IMR-90 (cell line): ENCODE data around the gene SBF2. TPM values are rescaled to one million over a fixed set of nuclear protein-coding genes. Genes with fewer than 3 reads are reported as not detected.

Experiments
- ATAC-seq: fragments of 200-7000 bp; cut with Tn5 transposase; 2 replicates; pipeline ENCODE4 v1.9.1; 2020; ENCODE audit warnings: low read depth, mild to moderate bottlenecking, moderate library complexity
- BruUV-seq: library from RNA; stranded (reverse); fragments of 400-500 nt; replicated peaks from 2 replicates; lab custom pipeline; 2021; lab: Mats Ljungman, UMichigan
- CTCF ChIA-PET: fragments of 300-600 bp; formaldehyde crosslinking; extraction: SDS; loops from one replicate; lab custom pipeline; 2021; ENCODE audit warnings: antibody characterized with exemption; lab: Yijun Ruan, JAX
- POLR2A ChIA-PET: fragments of 300-600 bp; sonication (Branson Sonifier 250); formaldehyde crosslinking; loops from one replicate; lab custom pipeline; 2022; ENCODE audit warnings: antibody characterized with exemption; ENCODE audit not compliant: unreplicated experiment; lab: Charles Lee
- DNase-seq: peaks from one replicate; pipeline ENCODE4 v3.0.0; 2013
- H2AFZ ChIP-seq: replicated peaks from 2 replicates; pipeline ENCODE3; 2013; ENCODE audit warnings: low read length, mild to moderate bottlenecking; ENCODE audit not compliant: poor library complexity
- H2AK5ac ChIP-seq: 2 replicates; pipeline ENCODE4 v1.6.1; 2013; ENCODE audit warnings: low read depth, low read length, inconsistent platforms
- H2AK9ac ChIP-seq: replicated peaks from 2 replicates; pipeline ENCODE3; 2013; ENCODE audit warnings: mild to moderate bottlenecking, low read depth, low read length, moderate library complexity; ENCODE audit not compliant: poor library complexity
- H2BK120ac ChIP-seq: 2 replicates; pipeline ENCODE4 v1.6.1; 2013; ENCODE audit warnings: low read depth, low read length, inconsistent platforms
- H2BK15ac ChIP-seq: 3 replicates; pipeline ENCODE4 v1.6.1; 2013; ENCODE audit warnings: low read depth, low read length, inconsistent platforms
- H2BK20ac ChIP-seq: 2 replicates; pipeline ENCODE4 v1.6.1; 2013; ENCODE audit warnings: low read depth, mild to moderate bottlenecking, inconsistent platforms, low read length, moderate library complexity
- H2BK5ac ChIP-seq: 2 replicates; pipeline ENCODE4 v1.6.1; 2013; ENCODE audit warnings: mild to moderate bottlenecking, low read depth, low read length, inconsistent platforms; ENCODE audit not compliant: poor library complexity, severe bottlenecking
- H3K14ac ChIP-seq: replicated peaks from 2 replicates; pipeline ENCODE4 v1.6.1; 2013; ENCODE audit warnings: low read depth, low read length, inconsistent platforms
- H3K18ac ChIP-seq: 2 replicates; pipeline ENCODE4 v1.6.1; 2013; ENCODE audit warnings: low read depth, low read length, control low read depth
- H3K23ac ChIP-seq: 2 replicates; pipeline ENCODE4 v1.6.1; 2013; ENCODE audit warnings: low read depth, low read length, inconsistent platforms
- H3K27ac ChIP-seq: 2 replicates; pipeline ENCODE4 v1.5.1; 2013; ENCODE audit warnings: mild to moderate bottlenecking, control low read depth, low read length; ENCODE audit not compliant: insufficient read depth
- H3K27me3 ChIP-seq: 2 replicates; pipeline ENCODE4 v1.6.1; 2013; ENCODE audit warnings: low read length; ENCODE audit not compliant: control insufficient read depth, insufficient read depth
- H3K36me3 ChIP-seq: 2 replicates; pipeline ENCODE4 v1.6.1; 2013; ENCODE audit warnings: low read length, mixed read lengths; ENCODE audit not compliant: control insufficient read depth, insufficient read depth
- H3K4ac ChIP-seq: 2 replicates; pipeline ENCODE4 v1.6.1; 2013; ENCODE audit warnings: low read depth, low read length, inconsistent platforms
- H3K4me1 ChIP-seq: 2 replicates; pipeline ENCODE4 v1.6.1; 2013; ENCODE audit warnings: low read length, mixed read lengths; ENCODE audit not compliant: control insufficient read depth, insufficient read depth
- H3K4me2 ChIP-seq: 2 replicates; pipeline ENCODE4 v1.6.1; 2013; ENCODE audit warnings: low read depth, mild to moderate bottlenecking, control low read depth, low read length, moderate library complexity
- H3K4me3 ChIP-seq: 2 replicates; pipeline ENCODE4 v1.5.1; 2013; ENCODE audit warnings: low read depth, mild to moderate bottlenecking, control low read depth, low read length, moderate library complexity; ENCODE audit not compliant: insufficient read depth
- H3K56ac ChIP-seq: 2 replicates; pipeline ENCODE4 v1.6.1; 2013; ENCODE audit warnings: low read length, inconsistent platforms; ENCODE audit not compliant: insufficient read depth; ENCODE audit errors: extremely low read depth
- H3K79me1 ChIP-seq, 2 experiments: 2 replicates each; pipeline ENCODE4 v1.6.1; 2013; ENCODE audit warnings: low read length in 2 of 2, inconsistent platforms in 1 of 2, low read depth in 1 of 2
- H3K9ac ChIP-seq: 2 replicates; pipeline ENCODE4 v1.6.1; 2013; ENCODE audit warnings: low read depth, low read length, control low read depth
- H3K9me1 ChIP-seq: 2 replicates; pipeline ENCODE4 v1.6.1; 2013; ENCODE audit warnings: low read length, inconsistent platforms; ENCODE audit not compliant: insufficient read depth
- H3K9me3 ChIP-seq: 2 replicates; pipeline ENCODE4 v1.6.1; 2013; ENCODE audit warnings: low read length; ENCODE audit not compliant: control insufficient read depth, insufficient read depth
- H4K20me1 ChIP-seq: 2 replicates; pipeline ENCODE4 v1.6.1; 2013; ENCODE audit warnings: low read length, inconsistent platforms; ENCODE audit not compliant: insufficient read depth
- H4K5ac ChIP-seq: 2 replicates; pipeline ENCODE4 v1.6.1; 2013; ENCODE audit warnings: mild to moderate bottlenecking, low read depth, low read length, control low read depth
- H4K8ac ChIP-seq, 2 experiments: 2 replicates each; pipeline ENCODE4 v1.6.1; 2013; ENCODE audit warnings: low read depth in 2 of 2, low read length in 2 of 2, control low read depth in 1 of 2, inconsistent platforms in 1 of 2
- H4K91ac ChIP-seq: 2 replicates; pipeline ENCODE4 v1.6.1; 2013; ENCODE audit warnings: low read depth, low read length, inconsistent platforms; ENCODE audit not compliant: insufficient read depth
- FOS ChIP-seq: fragments of 150-350 bp; IDR thresholded peaks from 2 replicates; pipeline ENCODE4 v1.6.1; 2016; ENCODE audit warnings: low read depth, low read length
- MXI1 ChIP-seq: IDR thresholded peaks from 2 replicates; pipeline ENCODE4 v1.6.1; 2012; ENCODE audit warnings: low read depth, mild to moderate bottlenecking, low read length, moderate library complexity, borderline replicate concordance
- RCOR1 ChIP-seq: IDR thresholded peaks from 2 replicates; pipeline ENCODE4 v1.6.1; 2012; ENCODE audit warnings: mild to moderate bottlenecking, low read length, improper control_type of control experiment; ENCODE audit not compliant: insufficient replicate concordance
- dilution Hi-C: fragments of 300-500 bp; cut with HindIII; formaldehyde crosslinking; loops from one replicate; pipeline ENCODE4 v1.14.3; 2018; ENCODE audit warnings: low sequenced_read_pairs; ENCODE audit not compliant: unreplicated experiment
- in situ Hi-C: fragments of 300-500 bp; cut with MboI; formaldehyde crosslinking; loops from 3 replicates; pipeline ENCODE4 v1.14.3; 2019; ENCODE audit warnings: low sequenced_read_pairs, inconsistent platforms, mixed read lengths
- intact Hi-C: fragments of 100-400 bp; cut with micrococcal nuclease; formaldehyde crosslinking; loops from 2 replicates; pipeline ENCODE4 v1.10.0; 2022
- polyA plus RNA-seq, 3 experiments: library from polyadenylated mRNA; depleted of rRNA; stranded (reverse); fragments of >200 nt; gene quantifications; 2 replicates each; pipeline ENCODE4 v1.2.3, GENCODE V29; 2012; ENCODE audit warnings: low replicate concordance in 1 of 3
- total RNA-seq: library from RNA; depleted of rRNA; stranded (reverse); fragments of >200 nt; gene quantifications from 2 replicates; pipeline ENCODE4 v1.2.3, GENCODE V29; 2012
- TF ChIP-seq, protein P1 (sequence below): conservative IDR thresholded peaks from 2 replicates; pipeline ENCODE4 v1.5.1; 2012; ENCODE audit warnings: mild to moderate bottlenecking, low read depth, low read length, improper control_type of control experiment

Gene SBF2
- total and polyA plus RNA-seq, 2 of the 4 experiments (the other 2 are of a cell fraction): 23.8 to 51.8 TPM

DNA sequence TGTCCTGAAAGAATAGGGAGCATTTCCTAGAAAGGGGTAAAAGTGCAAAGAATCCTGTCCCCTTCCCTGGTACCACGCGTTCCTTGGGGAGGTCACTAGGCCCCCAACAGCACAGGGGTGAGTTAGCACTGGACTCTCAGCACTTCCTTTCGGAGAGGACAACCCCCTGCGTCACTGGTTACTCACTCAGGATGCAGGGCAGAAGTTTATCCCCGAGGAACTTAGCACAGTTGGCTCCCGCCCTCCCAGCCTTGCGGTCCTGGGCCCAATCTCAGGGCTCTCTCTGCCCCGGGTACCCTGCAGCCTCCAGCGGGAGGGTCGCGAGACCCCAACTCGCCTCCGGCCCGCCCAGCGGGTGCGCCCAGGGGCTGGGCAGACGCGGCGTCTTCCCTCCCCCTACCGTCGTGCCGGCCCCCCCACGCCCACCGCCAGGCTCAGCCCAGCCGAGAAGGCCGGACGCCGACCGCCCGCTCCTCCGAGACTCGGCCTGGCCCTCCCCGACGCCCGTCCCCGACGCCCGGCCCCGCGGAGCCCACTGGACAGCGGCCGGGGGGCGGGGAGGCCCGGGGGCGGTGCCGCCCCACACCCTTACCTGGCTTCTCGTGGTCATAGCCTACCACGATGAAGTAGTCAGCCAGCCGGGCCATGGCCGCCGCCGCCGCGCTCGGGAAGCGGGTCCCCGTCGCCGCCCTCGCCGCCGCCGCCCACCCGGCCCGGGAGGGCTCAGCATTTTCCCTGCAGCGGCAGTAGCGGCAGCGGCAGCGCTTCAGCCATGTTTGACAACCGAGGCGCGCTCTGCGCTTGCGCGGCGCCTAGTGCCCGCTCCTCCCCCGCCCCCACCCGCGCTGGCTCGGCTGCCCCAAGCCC is at the start of gene SBF2 (continued):
- no peak for TF ChIP-seq MXI1
- TF ChIP-seq, protein P1, sequence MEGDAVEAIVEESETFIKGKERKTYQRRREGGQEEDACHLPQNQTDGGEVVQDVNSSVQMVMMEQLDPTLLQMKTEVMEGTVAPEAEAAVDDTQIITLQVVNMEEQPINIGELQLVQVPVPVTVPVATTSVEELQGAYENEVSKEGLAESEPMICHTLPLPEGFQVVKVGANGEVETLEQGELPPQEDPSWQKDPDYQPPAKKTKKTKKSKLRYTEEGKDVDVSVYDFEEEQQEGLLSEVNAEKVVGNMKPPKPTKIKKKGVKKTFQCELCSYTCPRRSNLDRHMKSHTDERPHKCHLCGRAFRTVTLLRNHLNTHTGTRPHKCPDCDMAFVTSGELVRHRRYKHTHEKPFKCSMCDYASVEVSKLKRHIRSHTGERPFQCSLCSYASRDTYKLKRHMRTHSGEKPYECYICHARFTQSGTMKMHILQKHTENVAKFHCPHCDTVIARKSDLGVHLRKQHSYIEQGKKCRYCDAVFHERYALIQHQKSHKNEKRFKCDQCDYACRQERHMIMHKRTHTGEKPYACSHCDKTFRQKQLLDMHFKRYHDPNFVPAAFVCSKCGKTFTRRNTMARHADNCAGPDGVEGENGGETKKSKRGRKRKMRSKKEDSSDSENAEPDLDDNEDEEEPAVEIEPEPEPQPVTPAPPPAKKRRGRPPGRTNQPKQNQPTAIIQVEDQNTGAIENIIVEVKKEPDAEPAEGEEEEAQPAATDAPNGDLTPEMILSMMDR: no peak

DNA sequence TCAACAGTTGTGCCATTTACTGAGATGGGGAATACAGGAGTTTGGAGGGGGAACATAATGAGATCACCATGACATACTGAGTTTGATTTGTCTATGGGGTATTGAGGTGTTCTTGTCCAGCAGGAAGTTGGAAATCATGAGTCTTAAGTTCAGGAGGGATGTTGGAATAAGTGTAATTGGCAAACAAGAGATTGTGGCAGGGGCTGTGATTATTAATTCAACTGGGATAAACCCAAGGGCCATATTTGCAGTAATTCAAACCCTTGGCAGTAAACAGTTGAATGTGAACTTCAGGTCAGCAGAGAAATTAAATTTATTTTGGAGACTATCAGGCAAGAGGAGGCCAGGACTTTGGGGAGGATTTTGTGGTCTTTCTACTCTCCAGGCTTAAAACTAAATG is 44.3 kb upstream of the SBF2 start:
- intact Hi-C loops: no loop called here
- H3K27ac ChIP-seq: no peak overlapping the region
- ATAC-seq: no peak
- H3K79me1 ChIP-seq: no peaks in the 10 kb centered on the region
- no peaks in the 10 kb centered on the region for H4K20me1 ChIP-seq
- H3K9ac ChIP-seq: no peak overlapping the region
- no peak overlapping the region for H4K91ac ChIP-seq
- no peak overlapping the region for H2BK5ac ChIP-seq
- H3K4me1 ChIP-seq: no peaks in the 10 kb centered on the region
- H3K14ac ChIP-seq: no peak overlapping the region
- H3K4ac ChIP-seq: no peak overlapping the region
- DNase-seq: no peak
- H2AK5ac ChIP-seq: no peak overlapping the region
- H3K27me3 ChIP-seq: no peaks in the 10 kb centered on the region
- no peak overlapping the region for H4K5ac ChIP-seq
- POLR2A ChIA-PET: no interaction called here
- no peak overlapping the region for H2AFZ ChIP-seq
- H3K4me2 ChIP-seq: no peak overlapping the region
- H2AK9ac ChIP-seq: no peak overlapping the region
- no peak overlapping the region for H3K18ac ChIP-seq
- no peak overlapping the region for H3K56ac ChIP-seq
- H3K9me1 ChIP-seq: no peaks in the 10 kb centered on the region
- TF ChIP-seq, protein P1: no peak
- TF ChIP-seq FOS: no peak
- TF ChIP-seq RCOR1: no peak
- H3K9me3 ChIP-seq: no peaks in the 10 kb centered on the region
- no TSS peak for BruUV-seq
- H2BK120ac ChIP-seq: no peak overlapping the region
- dilution Hi-C loops: no loop called here
- H2BK20ac ChIP-seq: no peak overlapping the region
- H2BK15ac ChIP-seq: no peak overlapping the region
- H3K4me3 ChIP-seq: no peak overlapping the region
- H4K8ac ChIP-seq: no peak overlapping the region
- no peaks in the 10 kb centered on the region for H3K36me3 ChIP-seq
- no peak overlapping the region for H3K23ac ChIP-seq
- in situ Hi-C loops: no loop called here
- CTCF ChIA-PET: no interaction called here
